ENCODE data around the gene CMTM8. TPM values are rescaled to one million over a fixed set of nuclear protein-coding genes. Genes with fewer than 3 reads are reported as not detected.

The CMTM8 gene
- total and polyA plus RNA-seq, 9 donors: 0.53 to 3.9 (median 2.4) TPM

- no peak for DNase-seq
- H3K4me3 ChIP-seq (ENCODE audit: low read length): no peak overlapping the region
- no peaks in the 10 kb centered on the region for H3K36me3 ChIP-seq (ENCODE audit: control insufficient read depth, insufficient read depth, low read length)
- no peak overlapping the region for H3K27ac ChIP-seq (ENCODE audit: low read length)
- WGBS (ENCODE audit: insufficient coverage): 100% methylated on average over 1 of the region's 3 CpGs
- no peaks in the 10 kb centered on the region for H3K9me3 ChIP-seq (replicated peaks; ENCODE audit: control insufficient read depth, low read depth, low read length)
- peaks cover 6% of the 10 kb centered on the region for H3K4me1 ChIP-seq (ENCODE audit: control insufficient read depth, insufficient read depth, low read length)
- no peaks in the 10 kb centered on the region for H3K27me3 ChIP-seq (ENCODE audit: control insufficient read depth, insufficient read depth, low read length)
Measured at GRCh38 chr3:32303977-32304881, 65.7 kb downstream of the CMTM8 start.

DNA sequence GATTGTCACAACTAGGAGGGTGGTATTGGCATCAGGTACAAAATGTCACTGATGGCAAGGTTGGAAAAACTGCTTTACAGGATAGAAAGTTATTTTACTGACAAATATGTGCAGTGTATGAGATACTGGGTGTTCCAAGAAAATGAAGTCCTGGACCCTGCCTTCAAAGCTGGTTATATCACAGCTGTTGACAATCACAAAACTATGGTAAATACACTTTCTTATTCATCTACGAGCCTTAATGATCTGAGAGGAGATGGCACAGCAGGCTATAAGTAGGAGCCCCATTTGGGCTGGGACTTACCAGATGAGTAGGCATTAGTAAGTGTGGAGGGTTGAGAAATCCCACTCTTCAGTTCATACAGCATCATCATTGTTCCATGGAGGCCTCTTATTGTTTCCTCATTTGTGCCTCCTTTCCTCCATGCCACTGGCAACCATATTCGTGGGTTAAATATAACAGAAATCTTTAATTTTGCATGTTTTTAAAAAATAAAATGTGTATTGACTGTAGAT lies 66.9 kb downstream of the CMTM8 start:
- H3K36me3 ChIP-seq (ENCODE audit: control insufficient read depth, insufficient read depth, low read length): no peaks in the 10 kb centered on the region
- H3K4me1 ChIP-seq (ENCODE audit: control insufficient read depth, insufficient read depth, low read length): peaks cover 14% of the 10 kb centered on the region
- no peak for DNase-seq
- no peak overlapping the region for H3K27ac ChIP-seq (ENCODE audit: low read length)
- no peaks in the 10 kb centered on the region for H3K27me3 ChIP-seq (ENCODE audit: control insufficient read depth, insufficient read depth, low read length)
- H3K9me3 ChIP-seq (replicated peaks; ENCODE audit: control insufficient read depth, low read depth, low read length): no peaks in the 10 kb centered on the region
- no CpG with 5 or more reads among the region's 2 CpGs for WGBS (ENCODE audit: insufficient coverage)
- no peak overlapping the region for H3K4me3 ChIP-seq (ENCODE audit: low read length)

DNA sequence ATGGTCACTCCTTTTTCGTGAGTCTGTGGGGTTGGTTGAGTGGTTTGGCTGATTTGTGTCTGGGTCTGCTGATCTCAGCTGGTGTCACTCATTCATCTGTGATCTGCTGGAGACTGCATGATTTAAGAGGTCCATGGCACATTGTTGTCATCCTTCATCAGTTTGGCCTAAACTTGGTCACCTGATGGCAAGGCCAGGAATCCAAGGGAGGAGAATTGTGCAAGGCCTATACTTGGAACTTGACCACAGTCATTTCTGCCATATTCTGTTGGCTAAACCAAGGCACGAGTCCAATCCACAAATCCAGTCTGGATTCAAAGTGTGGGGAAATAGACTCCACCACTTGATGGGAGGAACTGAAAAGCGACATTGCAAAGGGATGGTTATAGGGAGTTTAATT lies 67.6 kb downstream of the CMTM8 start:
- H3K27me3 ChIP-seq (ENCODE audit: control insufficient read depth, insufficient read depth, low read length): no peaks in the 10 kb centered on the region
- WGBS (ENCODE audit: insufficient coverage): 100% methylated on average over 1 of the region's 3 CpGs
- no peak for DNase-seq
- no peak overlapping the region for H3K27ac ChIP-seq (ENCODE audit: low read length)
- H3K4me1 ChIP-seq (ENCODE audit: control insufficient read depth, insufficient read depth, low read length): peaks cover 16% of the 10 kb centered on the region
- H3K4me3 ChIP-seq (ENCODE audit: low read length): no peak overlapping the region
- no peaks in the 10 kb centered on the region for H3K9me3 ChIP-seq (replicated peaks; ENCODE audit: control insufficient read depth, low read depth, low read length)
- H3K36me3 ChIP-seq (ENCODE audit: control insufficient read depth, insufficient read depth, low read length): no peaks in the 10 kb centered on the region

GRCh38 chr3:32307591-32307990 lies 69.1 kb downstream of the CMTM8 start:
- no peak for DNase-seq
- Histone ChIP-seq H3K9me3 (replicated peaks; ENCODE audit: control insufficient read depth, low read depth, low read length) (no peaks in the 10 kb centered on the region), H3K4me3 (ENCODE audit: low read length) (no peak overlapping the region), H3K36me3 (ENCODE audit: control insufficient read depth, insufficient read depth, low read length) (no peaks in the 10 kb centered on the region), H3K27ac (ENCODE audit: low read length) (no peak overlapping the region), H3K4me1 (ENCODE audit: control insufficient read depth, insufficient read depth, low read length) (peaks cover 20% of the 10 kb centered on the region), H3K27me3 (ENCODE audit: control insufficient read depth, insufficient read depth, low read length) (no peaks in the 10 kb centered on the region)
- 86% methylated on average over 1 of the region's 3 CpGs for WGBS (ENCODE audit: insufficient coverage)

- 100% methylated on average over 1 of the region's 4 CpGs for WGBS (ENCODE audit: insufficient coverage)
- H3K4me3 ChIP-seq (ENCODE audit: low read length): no peak overlapping the region
- no peaks in the 10 kb centered on the region for H3K36me3 ChIP-seq (ENCODE audit: control insufficient read depth, insufficient read depth, low read length)
- peaks cover 17% of the 10 kb centered on the region for H3K4me1 ChIP-seq (ENCODE audit: control insufficient read depth, insufficient read depth, low read length)
- peaks cover 2% of the 10 kb centered on the region for H3K27me3 ChIP-seq (ENCODE audit: control insufficient read depth, insufficient read depth, low read length)
- H3K27ac ChIP-seq (ENCODE audit: low read length): no peak overlapping the region
- no peaks in the 10 kb centered on the region for H3K9me3 ChIP-seq (replicated peaks; ENCODE audit: control insufficient read depth, low read depth, low read length)
- DNase-seq: no peak
Measured at GRCh38 chr3:32308378-32308777, 69.9 kb downstream of the CMTM8 start.

- H3K9me3 ChIP-seq (replicated peaks; ENCODE audit: control insufficient read depth, low read depth, low read length): no peaks in the 10 kb centered on the region
- peaks cover 17% of the 10 kb centered on the region for H3K4me1 ChIP-seq (ENCODE audit: control insufficient read depth, insufficient read depth, low read length)
- no peak overlapping the region for H3K4me3 ChIP-seq (ENCODE audit: low read length)
- no peak for DNase-seq
- H3K27ac ChIP-seq (ENCODE audit: low read length): no peak overlapping the region
- peaks cover 2% of the 10 kb centered on the region for H3K27me3 ChIP-seq (ENCODE audit: control insufficient read depth, insufficient read depth, low read length)
- no peaks in the 10 kb centered on the region for H3K36me3 ChIP-seq (ENCODE audit: control insufficient read depth, insufficient read depth, low read length)
- 79% methylated on average over 5 of the region's 5 CpGs for WGBS (ENCODE audit: insufficient coverage)
Measured at GRCh38 chr3:32309654-32310242, 71.3 kb downstream of the CMTM8 start.

- H3K27ac ChIP-seq (ENCODE audit: low read length): no peak overlapping the region
- no peak overlapping the region for H3K4me3 ChIP-seq (ENCODE audit: low read length)
- H3K9me3 ChIP-seq (replicated peaks; ENCODE audit: control insufficient read depth, low read depth, low read length): no peaks in the 10 kb centered on the region
- peaks cover 17% of the 10 kb centered on the region for H3K4me1 ChIP-seq (ENCODE audit: control insufficient read depth, insufficient read depth, low read length)
- no peaks in the 10 kb centered on the region for H3K36me3 ChIP-seq (ENCODE audit: control insufficient read depth, insufficient read depth, low read length)
- no CpG with 5 or more reads among the region's 5 CpGs for WGBS (ENCODE audit: insufficient coverage)
- DNase-seq: no peak
- H3K27me3 ChIP-seq (ENCODE audit: control insufficient read depth, insufficient read depth, low read length): peaks cover 2% of the 10 kb centered on the region
Measured at GRCh38 chr3:32310336-32310735, 71.9 kb downstream of the CMTM8 start.

- Histone ChIP-seq H3K9me3 (replicated peaks; ENCODE audit: control insufficient read depth, low read depth, low read length) (no peaks in the 10 kb centered on the region), H3K4me1 (ENCODE audit: control insufficient read depth, insufficient read depth, low read length) (peaks cover 17% of the 10 kb centered on the region), H3K4me3 (ENCODE audit: low read length) (no peak overlapping the region), H3K27ac (ENCODE audit: low read length) (peak overlapping the region; percentile 24), H3K27me3 (ENCODE audit: control insufficient read depth, insufficient read depth, low read length) (peaks cover 2% of the 10 kb centered on the region), H3K36me3 (ENCODE audit: control insufficient read depth, insufficient read depth, low read length) (no peaks in the 10 kb centered on the region)
- DNase-seq: peak; percentile 91
- 21% methylated on average over 10 of the region's 15 CpGs for WGBS (ENCODE audit: insufficient coverage)
Measured at GRCh38 chr3:32310918-32311839, 72.7 kb downstream of the CMTM8 start.

GRCh38 chr3:32312251-32312650 lies 73.8 kb downstream of the CMTM8 start:
- H3K27me3 ChIP-seq (ENCODE audit: control insufficient read depth, insufficient read depth, low read length): peaks cover 2% of the 10 kb centered on the region
- no peaks in the 10 kb centered on the region for H3K9me3 ChIP-seq (replicated peaks; ENCODE audit: control insufficient read depth, low read depth, low read length)
- no peak overlapping the region for H3K27ac ChIP-seq (ENCODE audit: low read length)
- no peak for DNase-seq
- H3K4me1 ChIP-seq (ENCODE audit: control insufficient read depth, insufficient read depth, low read length): peaks cover 17% of the 10 kb centered on the region
- no CpG with 5 or more reads among the region's 1 CpG for WGBS (ENCODE audit: insufficient coverage)
- no peaks in the 10 kb centered on the region for H3K36me3 ChIP-seq (ENCODE audit: control insufficient read depth, insufficient read depth, low read length)
- no peak overlapping the region for H3K4me3 ChIP-seq (ENCODE audit: low read length)

Measured in muscle of leg (tissue), 11 donors.